Measurements from ENCODE around the gene CCDC146. TPM values are rescaled to one million over a fixed set of nuclear protein-coding genes. Genes with fewer than 3 reads are reported as not detected.

CCDC146 gene
- polyA plus RNA-seq, 6 donors from 2014 or later = 0.13 to 0.73 (median 0.52) TPM; not detected in 1

DNA sequence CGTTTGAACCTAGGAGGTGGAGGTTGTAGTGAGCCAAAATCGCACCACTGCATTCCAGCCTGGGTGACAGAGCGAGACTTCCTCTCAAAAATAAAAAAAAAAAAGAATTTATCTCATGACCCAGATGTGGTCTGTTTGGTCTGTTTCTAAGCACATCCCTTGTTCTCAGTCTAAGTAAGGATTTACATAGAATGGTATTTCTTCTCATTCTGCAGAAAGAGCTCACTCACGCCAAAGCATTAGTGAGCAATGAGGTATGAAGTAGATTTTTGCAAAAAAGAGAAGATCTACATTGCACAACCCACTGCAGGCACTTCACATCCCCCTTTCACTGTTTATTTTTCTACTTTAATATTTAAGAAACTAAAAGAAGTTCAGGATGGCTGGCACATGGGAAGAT is 153.7 kb downstream of the CCDC146 start:
- no peaks in the 10 kb centered on the region for H3K27me3 Mint-ChIP-seq
- ATAC-seq (ENCODE audit: low read depth in 2 of 2) = peak; percentile 20 to 35

DNA sequence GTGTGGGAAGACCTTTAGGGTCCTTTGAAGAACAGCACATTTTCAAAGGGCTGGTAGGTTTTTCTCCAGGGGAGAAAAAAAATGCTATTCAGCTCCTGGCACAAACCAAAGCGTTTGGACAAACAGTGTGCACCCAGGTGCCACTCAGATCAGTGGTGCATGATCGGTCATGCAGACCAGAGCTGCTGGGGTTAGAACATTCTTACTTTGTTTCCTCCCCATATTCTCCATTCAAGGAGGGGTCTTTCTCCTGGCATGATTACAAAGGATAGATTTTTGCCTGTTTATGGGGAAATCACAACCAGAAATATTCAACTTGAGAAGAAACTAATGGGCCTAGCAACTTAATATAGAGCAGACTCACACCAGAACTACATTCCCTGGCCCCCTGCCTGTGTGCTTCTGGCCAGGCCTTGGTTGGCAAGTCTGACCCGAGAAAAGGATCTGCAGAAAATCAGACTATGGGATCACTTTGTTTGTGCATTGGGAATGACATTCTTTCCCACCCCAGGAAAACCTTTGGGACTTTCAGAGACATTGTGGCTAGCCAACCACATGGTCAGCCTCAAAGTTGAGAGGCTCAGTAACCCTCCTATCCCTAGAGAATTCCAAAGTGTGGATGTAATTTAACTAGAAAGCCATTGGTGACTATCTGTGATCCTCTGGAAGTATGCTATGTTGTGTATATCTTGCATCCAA is 159.5 kb downstream of the CCDC146 start:
- no peak for ATAC-seq (ENCODE audit: low read depth in 2 of 2)
- Mint-ChIP-seq H3K27me3 (no peaks in the 10 kb centered on the region), H3K9me3 (peaks cover 0 to 2% (median 0%) of the 10 kb centered on the region in 7 donors), H3K4me3 (peak overlapping the region in 1 of 8 donors; percentile 45), H3K27ac (no peak overlapping the region), H3K36me3 (peaks cover 0 to 4% of the 10 kb centered on the region in 2 donors), H3K4me1 (peaks cover 10 to 26% (median 17%) of the 10 kb centered on the region in 3 donors)
- no peak for DNase-seq

More for the DNA sequence above, 153.7 kb downstream of the CCDC146 start:
- Mint-ChIP-seq H3K27ac (peak overlapping the region in 1 of 6 donors; percentile 12), H3K4me1 (peaks cover 6 to 14% (median 9%) of the 10 kb centered on the region in 3 donors), H3K36me3 (no peaks in the 10 kb centered on the region), H3K4me3 (peak overlapping the region in 1 of 8 donors; percentile 31), H3K9me3 (no peaks in the 10 kb centered on the region)
- no peak for DNase-seq

DNA sequence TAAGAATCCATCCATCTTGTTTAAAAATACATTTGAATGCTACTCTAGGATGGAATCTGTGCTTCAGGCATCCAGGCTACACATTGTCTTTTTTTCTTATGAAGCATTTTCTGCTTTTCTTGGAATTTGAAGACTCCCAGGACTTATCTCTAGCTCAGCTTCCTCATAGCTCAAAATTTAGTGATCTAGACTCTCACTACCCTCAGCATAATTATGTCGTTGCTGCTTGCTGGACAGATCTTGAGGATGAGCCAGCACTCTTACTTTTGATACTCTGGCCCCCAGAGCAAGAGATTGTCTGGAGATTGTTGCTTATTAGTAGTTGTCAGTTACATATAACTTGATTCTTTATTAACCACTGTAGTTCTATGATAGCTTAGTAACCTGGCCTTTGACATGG is 160.5 kb downstream of the CCDC146 start:
- H3K9me3 Mint-ChIP-seq = peaks cover 0 to 2% (median 0%) of the 10 kb centered on the region in 7 donors
- peaks cover 13 to 29% (median 20%) of the 10 kb centered on the region in 3 donors for H3K4me1 Mint-ChIP-seq
- H3K27me3 Mint-ChIP-seq = no peaks in the 10 kb centered on the region
- no peak for ATAC-seq (ENCODE audit: low read depth in 2 of 2)
- DNase-seq = no peak
- H3K4me3 Mint-ChIP-seq = no peak overlapping the region
- peak overlapping the region in 1 of 6 donors; percentile 28 for H3K27ac Mint-ChIP-seq
- peaks cover 0 to 4% of the 10 kb centered on the region in 2 donors for H3K36me3 Mint-ChIP-seq

DNA sequence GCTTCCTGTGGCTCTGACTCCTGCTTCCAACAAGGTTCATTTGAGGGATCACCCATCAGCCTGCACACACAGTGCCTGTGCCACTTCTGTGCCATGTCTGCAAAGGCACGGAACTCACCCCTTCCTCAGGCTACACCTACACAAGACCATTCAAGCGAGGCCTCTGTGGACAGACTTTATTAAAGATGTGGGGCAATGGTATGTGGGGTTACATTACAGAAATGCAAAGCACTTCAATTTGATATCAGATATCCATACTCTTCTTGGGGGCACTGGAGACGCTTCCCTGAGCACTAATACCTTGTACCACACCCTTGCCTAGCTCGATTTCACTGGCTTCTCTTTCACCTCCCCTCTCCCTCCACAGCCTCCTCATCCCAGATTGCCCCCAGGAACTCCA is 161.6 kb downstream of the CCDC146 start:
- Mint-ChIP-seq H3K4me1 (peaks cover 25 to 40% (median 31%) of the 10 kb centered on the region in 3 donors), H3K27ac (peak overlapping the region in 1 of 6 donors; percentile 90), H3K27me3 (no peaks in the 10 kb centered on the region), H3K4me3 (no peak overlapping the region), H3K36me3 (peaks cover 0 to 4% of the 10 kb centered on the region in 2 donors), H3K9me3 (peaks cover 0 to 4% (median 0%) of the 10 kb centered on the region in 7 donors)
- ATAC-seq (ENCODE audit: low read depth in 2 of 2) = no peak
- no peak for DNase-seq

DNA sequence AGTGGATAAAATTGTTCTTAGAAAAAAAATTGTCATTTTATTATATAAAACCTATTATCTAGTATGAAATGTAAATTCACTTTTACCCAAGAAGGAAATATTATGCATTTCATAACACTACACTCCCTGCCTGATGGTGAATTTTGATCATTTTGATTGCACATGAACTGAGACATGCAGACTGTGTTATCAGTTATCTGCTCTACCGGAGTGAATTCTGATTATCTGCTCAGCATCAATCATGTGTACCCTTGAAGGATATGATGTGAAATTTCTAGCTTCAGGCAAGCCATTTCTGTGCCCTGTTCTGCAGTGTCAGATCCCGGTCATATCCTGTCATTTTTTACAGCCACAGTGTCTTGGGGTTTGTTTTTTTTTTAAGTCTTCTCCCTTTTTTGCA is 162.2 kb downstream of the CCDC146 start:
- H3K36me3 Mint-ChIP-seq = peaks cover 0 to 4% of the 10 kb centered on the region in 2 donors
- no peak overlapping the region for H3K27ac Mint-ChIP-seq
- H3K9me3 Mint-ChIP-seq = peaks cover 0 to 4% (median 0%) of the 10 kb centered on the region in 7 donors
- peaks cover 29 to 46% (median 36%) of the 10 kb centered on the region in 3 donors for H3K4me1 Mint-ChIP-seq
- ATAC-seq (ENCODE audit: low read depth in 2 of 2) (no peak), DNase-seq (no peak)
- H3K4me3 Mint-ChIP-seq = no peak overlapping the region
- no peaks in the 10 kb centered on the region for H3K27me3 Mint-ChIP-seq

DNA sequence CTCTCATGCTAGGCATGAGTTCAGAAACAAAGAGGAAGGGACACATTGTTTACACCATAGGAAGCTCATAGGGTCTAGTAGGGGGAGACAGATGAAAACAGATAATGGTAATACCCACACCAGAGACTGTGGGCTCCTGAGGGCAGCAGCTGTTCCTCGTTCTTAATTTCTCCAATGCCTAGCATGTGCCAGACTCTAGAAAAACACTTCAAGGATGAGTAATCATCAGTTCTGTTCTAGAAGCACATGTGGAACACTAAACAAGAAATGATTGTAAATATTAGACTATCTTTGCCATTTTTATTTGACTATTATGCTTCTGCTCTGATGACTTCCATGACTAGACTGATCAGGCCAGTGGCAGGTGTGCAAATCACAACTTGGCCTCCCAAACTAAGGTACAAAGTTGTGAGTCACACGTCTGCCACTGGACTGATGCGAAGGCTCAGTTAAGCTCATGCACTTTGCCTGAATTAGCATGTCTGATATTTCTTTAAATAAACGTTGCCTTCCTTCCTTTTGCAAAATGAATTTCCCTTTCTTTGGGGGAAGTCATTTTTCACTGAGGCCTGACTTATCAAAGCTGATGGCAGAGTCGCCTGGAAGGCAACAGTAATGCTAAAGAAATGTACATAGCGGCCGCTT is 166.4 kb downstream of the CCDC146 start:
- Mint-ChIP-seq H3K4me3 (peak overlapping the region in 4 of 8 donors; percentile 27 to 73 (median 46)), H3K4me1 (peaks cover 19 to 28% (median 19%) of the 10 kb centered on the region in 3 donors), H3K27me3 (no peaks in the 10 kb centered on the region), H3K27ac (peak overlapping the region in 2 of 6 donors; percentile 39 to 83), H3K9me3 (peaks cover 0 to 7% (median 0%) of the 10 kb centered on the region in 7 donors), H3K36me3 (peaks cover 8 to 12% of the 10 kb centered on the region in 2 donors)
- ATAC-seq (ENCODE audit: low read depth in 2 of 2) (peak; percentile 20 to 34), DNase-seq (no peak)

DNA sequence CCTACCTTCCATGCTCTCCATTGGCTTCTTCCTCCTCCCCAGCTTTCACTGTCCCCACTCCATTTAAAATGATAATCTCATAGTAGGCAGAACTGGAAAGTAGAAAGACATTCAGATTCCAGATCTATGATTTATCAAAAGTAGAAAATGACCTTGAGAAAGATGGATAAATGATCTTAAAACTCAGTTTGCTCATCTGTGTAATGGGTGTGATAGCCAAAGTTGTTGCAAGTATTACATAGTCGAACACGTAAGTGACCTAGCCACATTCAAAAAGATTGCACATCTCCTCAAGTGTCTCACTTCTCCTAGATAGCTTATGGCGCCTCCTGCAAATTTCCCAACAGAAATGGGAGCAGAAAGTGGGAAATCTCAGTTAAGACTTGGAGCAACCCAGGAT is 167.0 kb downstream of the CCDC146 start:
- no peak for ATAC-seq (ENCODE audit: low read depth in 2 of 2)
- peaks cover 19 to 24% (median 19%) of the 10 kb centered on the region in 3 donors for H3K4me1 Mint-ChIP-seq
- peaks cover 0 to 7% (median 0%) of the 10 kb centered on the region in 7 donors for H3K9me3 Mint-ChIP-seq

DNA sequence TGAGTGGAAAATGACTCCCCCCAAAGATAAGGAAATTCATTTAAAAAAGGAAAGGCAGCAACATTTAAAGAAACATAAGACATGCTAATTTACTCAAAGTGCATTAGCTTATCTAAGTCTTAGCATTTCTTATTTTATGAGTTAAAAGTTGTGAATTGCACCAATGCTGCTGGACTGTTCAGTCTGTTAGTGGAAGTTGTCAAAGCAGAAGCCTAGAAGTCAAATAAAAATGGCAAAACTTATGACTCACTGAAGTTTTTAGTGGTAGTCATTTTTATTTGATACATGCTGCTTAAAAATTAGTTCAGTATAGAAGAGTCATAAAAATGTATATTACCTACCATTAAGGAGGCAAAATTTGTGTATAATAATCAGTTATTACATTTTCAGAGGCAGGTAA is 168.0 kb downstream of the CCDC146 start:
- Mint-ChIP-seq H3K4me1 (peaks cover 19 to 24% (median 19%) of the 10 kb centered on the region in 3 donors), H3K4me3 (no peak overlapping the region), H3K36me3 (peaks cover 8 to 12% of the 10 kb centered on the region in 2 donors), H3K27ac (peak overlapping the region in 1 of 6 donors; percentile 15), H3K9me3 (peaks cover 0 to 7% (median 0%) of the 10 kb centered on the region in 7 donors), H3K27me3 (no peaks in the 10 kb centered on the region)
- DNase-seq (no peak), ATAC-seq (ENCODE audit: low read depth in 2 of 2) (no peak)

More for the DNA sequence above, 167.0 kb downstream of the CCDC146 start:
- Mint-ChIP-seq H3K4me3 (peak overlapping the region in 2 of 8 donors; percentile 37 to 61), H3K27ac (no peak overlapping the region), H3K36me3 (peaks cover 8 to 12% of the 10 kb centered on the region in 2 donors), H3K27me3 (no peaks in the 10 kb centered on the region)
- no peak for DNase-seq

DNA sequence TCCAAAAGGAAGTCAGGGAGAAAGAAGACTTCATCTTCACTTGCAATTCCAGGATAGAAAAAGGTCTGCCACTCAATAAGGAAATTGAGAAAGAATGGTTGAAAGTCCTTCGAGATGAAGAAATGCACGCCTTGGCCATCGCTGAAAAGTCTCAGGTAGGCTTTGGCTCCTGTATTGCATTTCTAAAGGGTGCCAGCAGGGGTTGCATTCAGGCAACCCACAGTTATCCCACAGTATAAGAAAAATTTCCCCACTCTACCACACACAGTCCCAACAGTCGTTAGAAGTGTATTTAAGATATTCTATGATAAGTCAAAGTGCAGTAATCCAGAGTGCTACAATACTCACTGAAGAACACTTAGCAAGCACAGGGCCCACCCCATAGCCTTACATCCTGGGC is 170.6 kb downstream of the CCDC146 start:
- no peak overlapping the region for H3K27ac Mint-ChIP-seq

DNA sequence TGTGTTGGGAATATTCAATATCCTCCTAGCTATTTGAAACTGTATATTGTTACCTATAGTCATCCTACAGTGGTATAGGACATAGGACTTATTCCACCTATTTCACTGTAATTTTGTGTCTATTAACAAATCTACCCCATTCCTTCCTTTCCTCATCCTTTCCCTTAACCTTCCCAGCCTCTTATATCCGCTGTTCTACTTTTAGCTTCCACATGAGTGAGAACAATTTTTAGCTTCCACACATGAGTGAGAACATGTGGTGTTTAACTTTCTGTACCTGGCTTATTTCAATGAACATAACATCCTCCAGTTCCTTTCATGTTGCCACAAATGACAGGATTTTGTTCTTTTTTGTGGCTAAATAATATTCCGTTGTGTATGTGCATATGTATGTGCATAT is 173.1 kb downstream of the CCDC146 start:
- Mint-ChIP-seq H3K36me3 (peaks cover 8 to 18% of the 10 kb centered on the region in 2 donors), H3K4me1 (no peaks in the 10 kb centered on the region), H3K27me3 (no peaks in the 10 kb centered on the region), H3K27ac (no peak overlapping the region), H3K9me3 (peaks cover 8 to 42% (median 32%) of the 10 kb centered on the region in 7 donors), H3K4me3 (no peak overlapping the region)
- DNase-seq (no peak), ATAC-seq (ENCODE audit: low read depth in 2 of 2) (no peak)

More for the DNA sequence above, 170.6 kb downstream of the CCDC146 start:
- no peaks in the 10 kb centered on the region for H3K27me3 Mint-ChIP-seq
- no peak for ATAC-seq (ENCODE audit: low read depth in 2 of 2)
- H3K4me1 Mint-ChIP-seq = peaks cover 14 to 15% (median 15%) of the 10 kb centered on the region in 3 donors
- peaks cover 8 to 12% of the 10 kb centered on the region in 2 donors for H3K36me3 Mint-ChIP-seq
- H3K4me3 Mint-ChIP-seq = no peak overlapping the region
- DNase-seq = no peak
- peaks cover 0 to 21% (median 16%) of the 10 kb centered on the region in 7 donors for H3K9me3 Mint-ChIP-seq

DNA sequence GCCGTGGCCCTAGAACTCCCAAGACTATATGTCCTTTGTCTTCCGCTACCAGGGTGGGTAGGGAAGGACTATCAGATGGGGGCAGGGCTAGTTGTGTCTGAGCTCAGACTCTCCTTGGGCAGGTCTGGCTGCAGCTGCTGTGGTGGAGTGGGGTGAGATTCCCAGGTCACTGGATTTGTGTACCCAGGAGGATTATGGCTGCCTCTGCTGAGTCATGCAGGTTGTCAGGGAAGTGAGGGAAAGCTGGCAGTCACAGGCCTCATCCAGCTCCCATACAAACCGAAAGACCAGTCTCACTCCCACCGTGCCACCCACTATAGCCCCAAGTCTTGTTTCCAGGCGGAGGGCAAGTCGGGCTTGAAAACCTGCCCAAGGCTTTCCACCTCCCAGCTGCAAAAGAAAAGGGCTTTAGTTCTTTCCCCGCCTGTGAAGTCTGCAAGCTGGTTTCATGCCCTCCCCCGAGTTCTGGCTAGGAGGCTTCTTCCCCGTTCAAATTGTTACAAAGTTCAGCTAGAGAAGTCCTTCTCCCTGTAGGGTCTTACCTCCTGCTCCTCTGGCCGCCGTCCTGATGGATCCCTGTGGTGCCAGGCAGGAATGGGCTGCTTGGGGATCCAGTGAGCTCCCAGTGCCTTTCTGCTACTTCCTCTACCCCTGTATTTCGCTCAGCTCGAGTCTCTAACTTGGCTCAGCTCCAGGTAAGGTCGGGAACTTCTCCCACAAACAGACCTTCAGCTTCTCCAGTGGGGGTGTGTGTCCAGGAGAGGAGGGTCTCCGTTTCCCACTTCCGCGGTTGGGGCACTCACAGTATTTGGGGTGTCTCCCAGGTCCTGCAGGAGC is 184.0 kb downstream of the CCDC146 start:
- Mint-ChIP-seq H3K4me3 (peak overlapping the region in 1 of 8 donors; percentile 27), H3K27me3 (no peaks in the 10 kb centered on the region), H3K9me3 (peaks cover 13 to 53% (median 37%) of the 10 kb centered on the region in 7 donors), H3K4me1 (peaks cover 0 to 6% (median 5%) of the 10 kb centered on the region in 3 donors), H3K36me3 (peaks cover 48 to 74% of the 10 kb centered on the region in 2 donors), H3K27ac (peak overlapping the region in 2 of 6 donors; percentile 76 to 83)
- ATAC-seq (ENCODE audit: low read depth in 2 of 2) (no peak), DNase-seq (no peak)

DNA sequence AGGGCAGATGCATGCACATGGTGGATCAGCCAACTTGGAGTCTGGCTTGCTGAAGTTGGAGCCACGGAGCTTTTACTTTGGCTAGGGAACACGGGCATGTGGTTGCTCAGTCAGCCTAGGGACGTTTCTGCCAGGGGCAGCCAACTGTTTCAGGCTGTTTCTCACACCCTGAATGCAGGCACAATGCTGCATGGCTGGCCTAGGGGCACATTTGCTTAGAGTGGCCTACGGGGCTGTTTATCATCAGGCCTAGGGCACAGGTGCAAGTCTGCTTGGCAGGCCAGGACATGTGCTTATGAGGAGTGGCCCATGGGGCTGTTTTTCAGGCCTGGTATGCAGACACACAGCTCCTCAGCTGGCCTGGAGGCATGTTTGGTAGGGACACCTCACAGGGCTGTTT is 186.4 kb downstream of the CCDC146 start:
- H3K4me3 Mint-ChIP-seq = no peak overlapping the region
- no peak for DNase-seq
- H3K4me1 Mint-ChIP-seq = peaks cover 0 to 6% (median 5%) of the 10 kb centered on the region in 3 donors
- peaks cover 4 to 30% (median 18%) of the 10 kb centered on the region in 7 donors for H3K9me3 Mint-ChIP-seq
- peaks cover 44 to 65% of the 10 kb centered on the region in 2 donors for H3K36me3 Mint-ChIP-seq
- no peaks in the 10 kb centered on the region for H3K27me3 Mint-ChIP-seq
- ATAC-seq (ENCODE audit: low read depth in 2 of 2) = no peak
- H3K27ac Mint-ChIP-seq = peak overlapping the region in 2 of 6 donors; percentile 29 to 51

Data from naive B cell (primary cell).